Neuron (in vitro differentiated cells): ENCODE results near the gene CD1D.

Source experiments
- H2AFZ ChIP-seq: one replicate; pipeline ENCODE4 v1.6.1; 2013; ENCODE audit warnings: low read depth, mild to moderate bottlenecking, inconsistent platforms, low read length, moderate library complexity
- H3K27me3 ChIP-seq: one replicate; pipeline ENCODE4 v1.6.1; 2013; ENCODE audit warnings: low read length; ENCODE audit not compliant: insufficient read depth
- H3K36me3 ChIP-seq: one replicate; pipeline ENCODE4 v1.6.1; 2013; ENCODE audit warnings: low read length; ENCODE audit not compliant: insufficient read depth
- H3K4me1 ChIP-seq: one replicate; pipeline ENCODE4 v1.6.1; 2013; ENCODE audit warnings: low read length; ENCODE audit not compliant: insufficient read depth
- H3K4me3 ChIP-seq: 2 replicates; pipeline ENCODE4 v1.5.1; 2013; ENCODE audit warnings: mild to moderate bottlenecking, low read length, moderate library complexity
- H3K9me3 ChIP-seq: one replicate; pipeline ENCODE4 v1.6.1; 2013; ENCODE audit warnings: low read length

CD1D gene

GRCh38 chr1:158227904-158228623, 47.4 kb downstream of the CD1D start:
- H3K27me3 ChIP-seq: no peaks in the 10 kb centered on the region
- no peaks in the 10 kb centered on the region for H3K9me3 ChIP-seq
- no peaks in the 10 kb centered on the region for H3K4me1 ChIP-seq
- H3K4me3 ChIP-seq: no peak overlapping the region
- no peak overlapping the region for H2AFZ ChIP-seq
- no peaks in the 10 kb centered on the region for H3K36me3 ChIP-seq
